H9 (cell line): ENCODE measurements around the gene THRB. TPM values are rescaled to one million over a fixed set of nuclear protein-coding genes. Genes with fewer than 3 reads are reported as not detected.

Source experiments
- DNase-seq: peaks from one replicate; pipeline ENCODE4 v3.0.0-alpha.2; 2017
- H2AFZ ChIP-seq: one replicate; pipeline ENCODE4 v1.6.1; 2013; ENCODE audit warnings: mild to moderate bottlenecking, low read length, control low read depth, moderate library complexity
- H2AK5ac ChIP-seq: 2 replicates; pipeline ENCODE4 v1.6.1; 2013; ENCODE audit warnings: low read length, control low read depth, mixed read lengths; ENCODE audit not compliant: insufficient read length
- H2BK120ac ChIP-seq: one replicate; pipeline ENCODE4 v1.6.1; 2013; ENCODE audit warnings: low read depth, mild to moderate bottlenecking, low read length, control low read depth, inconsistent platforms; ENCODE audit not compliant: poor library complexity, severe bottlenecking
- H2BK12ac ChIP-seq: 2 replicates; pipeline ENCODE4 v1.6.1; 2013; ENCODE audit warnings: low read length, control low read depth, mixed read lengths, low read depth; ENCODE audit not compliant: insufficient read length
- H2BK15ac ChIP-seq: 2 replicates; pipeline ENCODE4 v1.6.1; 2013; ENCODE audit warnings: low read depth, low read length, control low read depth
- H2BK20ac ChIP-seq: one replicate; pipeline ENCODE4 v1.6.1; 2013; ENCODE audit warnings: low read depth, mild to moderate bottlenecking, low read length, control low read depth, inconsistent platforms; ENCODE audit not compliant: poor library complexity, severe bottlenecking
- H2BK5ac ChIP-seq: 2 replicates; pipeline ENCODE4 v1.6.1; 2013; ENCODE audit warnings: low read length, control low read depth, mixed read lengths; ENCODE audit not compliant: insufficient read length
- H3K14ac ChIP-seq: 2 replicates; pipeline ENCODE4 v1.6.1; 2013; ENCODE audit warnings: low read length, control low read depth; ENCODE audit not compliant: insufficient read depth
- H3K18ac ChIP-seq: 2 replicates; pipeline ENCODE4 v1.6.1; 2013; ENCODE audit warnings: low read depth, mild to moderate bottlenecking, mixed read lengths, low read length, control low read depth; ENCODE audit not compliant: insufficient read length
- H3K23ac ChIP-seq: 2 replicates; pipeline ENCODE4 v1.6.1; 2013; ENCODE audit warnings: low read length, control low read depth, mixed read lengths, low read depth; ENCODE audit not compliant: insufficient read length
- H3K23me2 ChIP-seq: 2 replicates; pipeline ENCODE4 v1.6.1; 2013; ENCODE audit warnings: low read depth, mild to moderate bottlenecking, mixed read lengths, low read length, control low read depth; ENCODE audit not compliant: insufficient read length, poor library complexity, severe bottlenecking
- H3K27ac ChIP-seq: 2 replicates; pipeline ENCODE4 v1.5.1; 2013; ENCODE audit warnings: low read length, control low read depth, mixed read lengths, low read depth; ENCODE audit not compliant: insufficient read length
- H3K27me3 ChIP-seq: 2 replicates; pipeline ENCODE4 v1.6.1; 2013; ENCODE audit warnings: low read length, control low read depth, inconsistent platforms; ENCODE audit not compliant: insufficient read depth
- H3K4ac ChIP-seq: 2 replicates; pipeline ENCODE4 v1.6.1; 2013; ENCODE audit warnings: low read depth, mild to moderate bottlenecking, control low read depth, inconsistent platforms, low read length, moderate library complexity
- H3K4me1 ChIP-seq: 2 replicates; pipeline ENCODE4 v1.6.1; 2013; ENCODE audit warnings: low read length, control low read depth, inconsistent platforms; ENCODE audit not compliant: insufficient read depth
- H3K4me2 ChIP-seq: 2 replicates; pipeline ENCODE4 v1.6.1; 2013; ENCODE audit warnings: low read length, control low read depth, mixed read lengths; ENCODE audit not compliant: insufficient read length, insufficient read depth
- H3K56ac ChIP-seq: 2 replicates; pipeline ENCODE4 v1.6.1; 2013; ENCODE audit warnings: low read depth, mild to moderate bottlenecking, mixed read lengths, low read length, control low read depth; ENCODE audit not compliant: insufficient read length
- H3K79me1 ChIP-seq: 2 replicates; pipeline ENCODE4 v1.6.1; 2013; ENCODE audit warnings: low read depth, mild to moderate bottlenecking, moderate library complexity, low read length, control low read depth, inconsistent platforms; ENCODE audit not compliant: insufficient read depth, poor library complexity, severe bottlenecking
- H3K79me2 ChIP-seq: 2 replicates; pipeline ENCODE4 v1.6.1; 2013; ENCODE audit warnings: low read length, control low read depth, inconsistent platforms; ENCODE audit not compliant: insufficient read depth
- H3K9ac ChIP-seq: 2 replicates; pipeline ENCODE4 v1.6.1; 2013; ENCODE audit warnings: low read length, control low read depth, mixed read lengths; ENCODE audit not compliant: insufficient read length; ENCODE audit errors: extremely low read depth
- H3K9me3 ChIP-seq: one replicate; pipeline ENCODE4 v1.6.1; 2013; ENCODE audit warnings: low read depth, low read length, inconsistent platforms; ENCODE audit not compliant: control insufficient read depth
- H3T11ph ChIP-seq: one replicate; pipeline ENCODE4 v1.6.1; 2013; ENCODE audit warnings: mild to moderate bottlenecking, low read length, control low read depth, inconsistent platforms
- H4K20me1 ChIP-seq: one replicate; pipeline ENCODE4 v1.6.1; 2013; ENCODE audit not compliant: control insufficient read depth, insufficient read length, insufficient read depth
- H4K5ac ChIP-seq: 2 replicates; pipeline ENCODE4 v1.6.1; 2013; ENCODE audit warnings: low read depth, mild to moderate bottlenecking, mixed read lengths, low read length, control low read depth; ENCODE audit not compliant: insufficient read length
- H4K8ac ChIP-seq: replicated peaks from 2 replicates; pipeline ENCODE4 v1.6.1; 2013; ENCODE audit warnings: low read length, control low read depth, mixed read lengths, low read depth; ENCODE audit not compliant: insufficient read length
- H4K91ac ChIP-seq: 2 replicates; pipeline ENCODE4 v1.6.1; 2013; ENCODE audit warnings: low read depth, mild to moderate bottlenecking, moderate library complexity, mixed read lengths, low read length, control low read depth; ENCODE audit not compliant: insufficient read length
- H3K27ac Mint-ChIP-seq, 3 experiments: 2 replicates in 2 of 3; 3 replicates in 1 of 3; pipeline ENCODE4 v1.8.0; 2020 to 2021; ENCODE audit warnings: mixed read lengths in 3 of 3, mild to moderate bottlenecking in 1 of 3, moderate library complexity in 1 of 3
- H3K27me3 Mint-ChIP-seq: 2 replicates; pipeline ENCODE4 v1.8.0; 2021; ENCODE audit warnings: low read depth, mild to moderate bottlenecking, moderate library complexity, mixed read lengths
- H3K36me3 Mint-ChIP-seq, 3 experiments: 2 replicates in 2 of 3; 3 replicates in 1 of 3; pipeline ENCODE4 v1.8.0; 2020 to 2021; ENCODE audit warnings: low read depth in 3 of 3, mixed read lengths in 3 of 3; ENCODE audit not compliant: insufficient read depth in 1 of 3
- H3K4me1 Mint-ChIP-seq, 2 experiments: 2 replicates each; pipeline ENCODE4 v1.8.0; 2020; ENCODE audit warnings: mixed read lengths in 2 of 2
- H3K4me3 Mint-ChIP-seq, 2 experiments: 2 replicates in 1 of 2; 3 replicates in 1 of 2; pipeline ENCODE4 v1.8.0; 2020 to 2021; ENCODE audit warnings: mild to moderate bottlenecking in 2 of 2, mixed read lengths in 2 of 2, moderate library complexity in 1 of 2
- H3K9me3 Mint-ChIP-seq, 2 experiments: 2 replicates in 1 of 2; 3 replicates in 1 of 2; pipeline ENCODE4 v1.8.0; 2020; ENCODE audit warnings: mild to moderate bottlenecking in 2 of 2, mixed read lengths in 2 of 2, moderate library complexity in 1 of 2
- CTCF ChIP-seq: fragments of 200-600 bp; sonication (generic); conservative IDR thresholded peaks from 3 replicates; pipeline ENCODE4 v1.8.0; 2021; ENCODE audit warnings: antibody characterized with exemption, mild to moderate bottlenecking
- WGBS: extraction: QIAGEN DNeasy Blood & Tissue Kit; methylation state at CpG from one replicate; pipeline ENCODE4 v1.1.7; 2013; ENCODE audit warnings: missing lambda C conversion rate, low lambda C conversion rate, mixed read lengths; ENCODE audit not compliant: insufficient read length; ENCODE audit errors: extremely low coverage; 5-methylcytosine and 5-hydroxymethylcytosine counted together
- total RNA-seq: library from RNA; stranded (reverse); gene quantifications from 2 replicates; pipeline ENCODE4 v1.2.1, GENCODE V29; 2021

THRB gene
- total RNA-seq, 1 experiment from 2014 or later = 8.6 TPM

GRCh38 chr3:24111711-24112110 lies 382.9 kb downstream of the THRB start:
- Histone ChIP-seq H3K79me1 (no peaks in the 10 kb centered on the region), H3K4me1 (no peaks in the 10 kb centered on the region), H3K4me2 (no peak overlapping the region), H2BK20ac (no peak overlapping the region), H2BK5ac (no peak overlapping the region), H2BK120ac (no peak overlapping the region), H3K23ac (no peak overlapping the region), H3K9ac (no peak overlapping the region), H3K27me3 (no peaks in the 10 kb centered on the region), H2AFZ (no peak overlapping the region), H4K20me1 (no peaks in the 10 kb centered on the region), H3K18ac (no peak overlapping the region), H3K56ac (no peak overlapping the region), H2BK15ac (no peak overlapping the region), H4K91ac (no peak overlapping the region), H4K8ac (no peak overlapping the region), H2BK12ac (no peak overlapping the region), H3K14ac (no peak overlapping the region), H3T11ph (no peak overlapping the region), H2AK5ac (no peak overlapping the region), H3K27ac (no peak overlapping the region), H3K79me2 (no peaks in the 10 kb centered on the region), H3K23me2 (no peaks in the 10 kb centered on the region), H3K4ac (no peak overlapping the region), H3K9me3 (no peaks in the 10 kb centered on the region), H4K5ac (no peak overlapping the region)
- Mint-ChIP-seq H3K4me1 (no peaks in the 10 kb centered on the region), H3K36me3 (no peaks in the 10 kb centered on the region), H3K27me3 (no peaks in the 10 kb centered on the region), H3K4me3 (no peak overlapping the region), H3K27ac (no peak overlapping the region), H3K9me3 (no peaks in the 10 kb centered on the region)
- TF ChIP-seq CTCF = no peak
- no peak for DNase-seq
- no CpG with 5 or more reads among the region's 1 CpG for WGBS
